Caco-2 (cell line): ENCODE data around the gene GSG1L2. TPM values are rescaled to one million over a fixed set of nuclear protein-coding genes. Genes with fewer than 3 reads are reported as not detected.

Experiments used
- BruUV-seq: library from RNA; stranded (reverse); fragments of 400-500 nt; replicated peaks from 2 replicates; lab custom pipeline; 2021; lab: Mats Ljungman, UMichigan
- CTCF ChIA-PET: fragments of 300-600 bp; sonication (Branson Sonifier 250); formaldehyde crosslinking; loops from one replicate; lab custom pipeline; 2022; ENCODE audit warnings: antibody characterized with exemption; lab: Charles Lee
- POLR2A ChIA-PET: fragments of 300-600 bp; sonication (Branson Sonifier 250); formaldehyde crosslinking; loops from one replicate; lab custom pipeline; 2022; ENCODE audit warnings: antibody characterized with exemption; lab: Charles Lee
- DNase-seq, 2 experiments: peaks; one replicate each; pipeline versions ENCODE4 v3.0.0 to v3.0.0-alpha.2; 2020 to 2022
- H3K27me3 ChIP-seq: replicated peaks from 2 replicates; pipeline ENCODE4 v1.6.0; 2011; ENCODE audit warnings: low read length; ENCODE audit not compliant: control insufficient read depth, insufficient read depth
- H3K36me3 ChIP-seq: 2 replicates; pipeline ENCODE4 v1.5.1; 2011; ENCODE audit warnings: low read length; ENCODE audit not compliant: control insufficient read depth, insufficient read depth
- H3K4me1 ChIP-seq: fragments of 250-450 bp; sonication (Bioruptor Pico); 2 replicates; pipeline ENCODE4 v1.5.1; 2020; ENCODE audit warnings: mild to moderate bottlenecking
- H3K4me3 ChIP-seq: 2 replicates; pipeline ENCODE4 v1.5.1; 2011; ENCODE audit warnings: low read depth, mild to moderate bottlenecking, control low read depth, low read length
- H3K9me3 ChIP-seq: fragments of 250-450 bp; sonication (Bioruptor Pico); 2 replicates; pipeline ENCODE4 v1.5.1; 2020; ENCODE audit warnings: mild to moderate bottlenecking, moderate library complexity
- H3K27ac Mint-ChIP-seq: one replicate; pipeline ENCODE4 v1.8.0; 2022; ENCODE audit warnings: mixed read lengths; ENCODE audit not compliant: unreplicated experiment
- H3K27me3 Mint-ChIP-seq: one replicate; pipeline ENCODE4 v1.8.0; 2022; ENCODE audit warnings: mixed read lengths; ENCODE audit not compliant: insufficient read depth, unreplicated experiment
- H3K36me3 Mint-ChIP-seq: one replicate; pipeline ENCODE4 v1.8.0; 2022; ENCODE audit warnings: mild to moderate bottlenecking, mixed read lengths; ENCODE audit not compliant: insufficient read depth, unreplicated experiment
- H3K4me1 Mint-ChIP-seq: one replicate; pipeline ENCODE4 v1.8.0; 2022; ENCODE audit warnings: low read depth, mixed read lengths; ENCODE audit not compliant: unreplicated experiment
- H3K4me3 Mint-ChIP-seq: one replicate; pipeline ENCODE4 v1.8.0; 2022; ENCODE audit warnings: mild to moderate bottlenecking, moderate library complexity, mixed read lengths; ENCODE audit not compliant: unreplicated experiment
- H3K9me3 Mint-ChIP-seq: one replicate; pipeline ENCODE4 v1.8.0; 2022; ENCODE audit warnings: mixed read lengths; ENCODE audit not compliant: unreplicated experiment
- intact Hi-C: fragments of 100-400 bp; cut with micrococcal nuclease; formaldehyde crosslinking; loops from one replicate; pipeline ENCODE4 v1.10.0; 2022; ENCODE audit not compliant: unreplicated experiment
- total RNA-seq: library from RNA; stranded (reverse); gene quantifications from 2 replicates; pipeline ENCODE4 v1.2.3, GENCODE V29; 2022
- TF ChIP-seq, protein P1 (sequence below), 2 experiments: fragments of 200-600 bp in 1 of 2; IDR thresholded peaks; 1 replicate in 1 of 2; 2 replicates in 1 of 2; pipeline versions ENCODE4 v1.5.1 to v1.8.0; 2011 to 2022; ENCODE audit warnings: antibody characterized with exemption in 1 of 2, control low read depth in 1 of 2, inconsistent platforms in 1 of 2, low read depth in 1 of 2, low read length in 1 of 2, mild to moderate bottlenecking in 1 of 2, moderate library complexity in 1 of 2; ENCODE audit not compliant: insufficient read depth in 1 of 2, severe bottlenecking in 1 of 2, unreplicated experiment in 1 of 2

GSG1L2 gene
- total RNA-seq, 1 experiment from 2014 or later = not detected

- TF ChIP-seq, protein P1, sequence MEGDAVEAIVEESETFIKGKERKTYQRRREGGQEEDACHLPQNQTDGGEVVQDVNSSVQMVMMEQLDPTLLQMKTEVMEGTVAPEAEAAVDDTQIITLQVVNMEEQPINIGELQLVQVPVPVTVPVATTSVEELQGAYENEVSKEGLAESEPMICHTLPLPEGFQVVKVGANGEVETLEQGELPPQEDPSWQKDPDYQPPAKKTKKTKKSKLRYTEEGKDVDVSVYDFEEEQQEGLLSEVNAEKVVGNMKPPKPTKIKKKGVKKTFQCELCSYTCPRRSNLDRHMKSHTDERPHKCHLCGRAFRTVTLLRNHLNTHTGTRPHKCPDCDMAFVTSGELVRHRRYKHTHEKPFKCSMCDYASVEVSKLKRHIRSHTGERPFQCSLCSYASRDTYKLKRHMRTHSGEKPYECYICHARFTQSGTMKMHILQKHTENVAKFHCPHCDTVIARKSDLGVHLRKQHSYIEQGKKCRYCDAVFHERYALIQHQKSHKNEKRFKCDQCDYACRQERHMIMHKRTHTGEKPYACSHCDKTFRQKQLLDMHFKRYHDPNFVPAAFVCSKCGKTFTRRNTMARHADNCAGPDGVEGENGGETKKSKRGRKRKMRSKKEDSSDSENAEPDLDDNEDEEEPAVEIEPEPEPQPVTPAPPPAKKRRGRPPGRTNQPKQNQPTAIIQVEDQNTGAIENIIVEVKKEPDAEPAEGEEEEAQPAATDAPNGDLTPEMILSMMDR (IDR thresholded peaks at IDR 0.05; ENCODE audit: insufficient read depth in 1 of 2, low read depth in 1 of 2, low read length in 1 of 2, severe bottlenecking in 1 of 2, unreplicated experiment in 1 of 2) = no peak
- no peaks in the 10 kb centered on the region for H3K9me3 ChIP-seq
- ChIA-PET CTCF (no interaction called here), POLR2A (no interaction called here)
- H3K4me3 Mint-ChIP-seq = no peak overlapping the region
- H3K4me1 ChIP-seq = no peaks in the 10 kb centered on the region
- no peaks in the 10 kb centered on the region for H3K27me3 ChIP-seq
- no peaks in the 10 kb centered on the region for H3K9me3 Mint-ChIP-seq
- H3K4me3 ChIP-seq = no peak overlapping the region
- DNase-seq = no peak
- no peaks in the 10 kb centered on the region for H3K36me3 ChIP-seq
- no peaks in the 10 kb centered on the region for H3K36me3 Mint-ChIP-seq
- no TSS peak for BruUV-seq
- H3K27ac Mint-ChIP-seq = no peak overlapping the region
- intact Hi-C loops = no loop called here
- H3K27me3 Mint-ChIP-seq = peaks cover 3% of the 10 kb centered on the region
- H3K4me1 Mint-ChIP-seq = no peaks in the 10 kb centered on the region
These were observed 21.5 kb upstream of the GSG1L2 start for GRCh38 chr17:9843152-9844010.

DNA sequence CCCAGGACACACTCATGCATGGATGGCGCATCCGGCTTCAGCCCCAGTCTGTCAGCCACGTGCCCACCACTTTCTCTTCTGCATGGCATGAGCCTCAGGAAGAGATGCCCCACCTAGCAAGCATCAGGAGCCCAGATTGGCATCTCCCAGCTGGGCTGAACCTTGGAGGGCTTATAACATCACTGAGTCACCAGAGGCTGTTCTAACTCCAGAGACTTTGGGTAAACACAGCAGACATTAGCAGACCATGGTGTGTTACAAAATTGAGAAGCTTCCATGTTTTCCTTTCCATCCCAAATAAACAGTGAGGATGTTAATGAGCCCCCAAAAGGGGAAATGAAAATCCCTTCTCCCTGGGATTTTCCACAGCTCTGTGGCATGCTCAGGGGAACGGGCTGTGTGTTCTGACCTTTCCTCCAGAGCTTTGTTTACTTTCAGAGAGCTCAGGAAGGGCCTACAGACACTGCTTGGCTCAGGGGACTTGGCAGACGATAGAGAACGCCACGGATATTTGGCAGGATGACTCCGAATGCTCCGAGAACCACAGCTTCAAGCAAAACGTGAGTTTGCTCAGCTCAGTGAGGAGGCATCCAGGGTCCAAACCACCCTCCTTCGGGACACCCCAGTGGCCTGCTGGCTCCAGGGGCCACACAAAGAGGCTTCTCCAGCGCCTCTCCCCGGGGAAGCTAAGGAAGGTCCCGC is 20.3 kb upstream of the GSG1L2 start:
- Histone ChIP-seq H3K36me3 (no peaks in the 10 kb centered on the region), H3K4me1 (no peaks in the 10 kb centered on the region), H3K4me3 (no peak overlapping the region), H3K9me3 (no peaks in the 10 kb centered on the region), H3K27me3 (no peaks in the 10 kb centered on the region)
- no peaks in the 10 kb centered on the region for H3K9me3 Mint-ChIP-seq
- H3K27me3 Mint-ChIP-seq = peaks cover 3% of the 10 kb centered on the region
- no peaks in the 10 kb centered on the region for H3K36me3 Mint-ChIP-seq
- ChIA-PET POLR2A (no interaction called here), CTCF (no interaction called here)
- no TSS peak for BruUV-seq
- no peak overlapping the region for H3K27ac Mint-ChIP-seq
- TF ChIP-seq, protein P1 (IDR thresholded peaks at IDR 0.05; ENCODE audit: insufficient read depth in 1 of 2, low read depth in 1 of 2, low read length in 1 of 2, severe bottlenecking in 1 of 2, unreplicated experiment in 1 of 2) = no peak
- no peak overlapping the region for H3K4me3 Mint-ChIP-seq
- H3K4me1 Mint-ChIP-seq = no peaks in the 10 kb centered on the region
- intact Hi-C loops = no loop called here
- no peak for DNase-seq

DNA sequence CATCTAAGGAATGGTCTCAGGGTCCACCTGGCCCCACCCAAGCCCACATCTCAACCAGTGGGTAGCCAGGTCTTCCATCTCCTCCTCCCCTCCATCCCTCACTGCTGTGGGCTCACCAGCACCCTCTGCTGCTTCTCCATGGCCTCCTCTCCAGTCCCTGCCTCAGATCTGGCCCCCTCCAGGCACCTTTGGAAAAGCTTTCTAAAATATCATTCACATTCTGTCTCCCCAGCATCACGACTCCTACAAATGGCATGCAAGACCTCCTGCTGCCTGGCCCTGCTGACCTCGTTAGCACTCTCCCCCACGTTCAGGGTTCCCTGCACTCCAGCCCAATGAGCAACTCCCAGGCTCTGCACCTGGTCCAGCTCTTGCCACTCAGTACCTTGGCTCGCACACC is 17.6 kb upstream of the GSG1L2 start:
- Mint-ChIP-seq H3K9me3 (no peaks in the 10 kb centered on the region), H3K36me3 (no peaks in the 10 kb centered on the region), H3K27me3 (peaks cover 3% of the 10 kb centered on the region), H3K4me3 (no peak overlapping the region), H3K4me1 (no peaks in the 10 kb centered on the region), H3K27ac (no peak overlapping the region)
- ChIA-PET CTCF (no interaction called here), POLR2A (no interaction called here)
- Histone ChIP-seq H3K27me3 (no peaks in the 10 kb centered on the region), H3K36me3 (no peaks in the 10 kb centered on the region), H3K4me3 (no peak overlapping the region), H3K9me3 (no peaks in the 10 kb centered on the region), H3K4me1 (no peaks in the 10 kb centered on the region)
- no TSS peak for BruUV-seq
- intact Hi-C loops = no loop called here
- DNase-seq = no peak
- TF ChIP-seq, protein P1 (IDR thresholded peaks at IDR 0.05; ENCODE audit: insufficient read depth in 1 of 2, low read depth in 1 of 2, low read length in 1 of 2, severe bottlenecking in 1 of 2, unreplicated experiment in 1 of 2) = no peak
